Astrocyte (in vitro differentiated cells and primary cell): ENCODE measurements around the gene PDGFRA.

Experiments
- CTCF ChIP-seq: IDR thresholded peaks from 2 replicates; pipeline ENCODE4 v1.5.1; 2011; ENCODE audit warnings: low read depth, mild to moderate bottlenecking, inconsistent platforms, low read length, moderate library complexity; ENCODE audit not compliant: insufficient read depth
- EZH2 ChIP-seq: IDR thresholded peaks from 2 replicates; pipeline ENCODE4 v1.6.1; 2012; ENCODE audit warnings: mild to moderate bottlenecking, low read length, inconsistent platforms; ENCODE audit not compliant: insufficient read depth

GRCh38 chr4:54231768-54232688 is 2.9 kb downstream of the PDGFRA start:
- TF ChIP-seq CTCF = no peak
- no peak for TF ChIP-seq EZH2
